Epidermal melanocyte (primary cell): ENCODE results near the gene CHCHD6.

Experiments used
- DNase-seq: peaks from one replicate; pipeline ENCODE4 v3.0.0; 2011; ENCODE audit warnings: low spot score; ENCODE audit not compliant: insufficient read length

The CHCHD6 gene

GRCh38 chr3:126857928-126858327 lies 153.9 kb downstream of the CHCHD6 start:
- no peak for DNase-seq

- DNase-seq: no peak
Observed at GRCh38 chr3:126858401-126858800, 154.4 kb downstream of the CHCHD6 start.

- DNase-seq: peak; percentile 28
Observed at GRCh38 chr3:126858887-126859286, 154.8 kb downstream of the CHCHD6 start.

- no peak for DNase-seq
Observed at GRCh38 chr3:126859415-126860246, 155.6 kb downstream of the CHCHD6 start.

GRCh38 chr3:126865736-126866135 lies 161.7 kb downstream of the CHCHD6 start:
- no peak for DNase-seq

- DNase-seq: no peak
Observed at GRCh38 chr3:126866175-126866759, 162.2 kb downstream of the CHCHD6 start.

GRCh38 chr3:126867190-126867862 lies 163.3 kb downstream of the CHCHD6 start:
- no peak for DNase-seq

- DNase-seq: no peak
Observed at GRCh38 chr3:126867863-126868200, 163.8 kb downstream of the CHCHD6 start.

GRCh38 chr3:126870608-126871210 lies 166.7 kb downstream of the CHCHD6 start:
- DNase-seq: no peak

GRCh38 chr3:126872701-126873342 lies 168.8 kb downstream of the CHCHD6 start:
- no peak for DNase-seq

- no peak for DNase-seq
Observed at GRCh38 chr3:126873416-126873815, 169.4 kb downstream of the CHCHD6 start.

- no peak for DNase-seq
Observed at GRCh38 chr3:126878664-126879063, 174.6 kb downstream of the CHCHD6 start.

GRCh38 chr3:126880901-126881300 lies 176.9 kb downstream of the CHCHD6 start:
- DNase-seq: no peak

GRCh38 chr3:126881861-126882260 lies 177.8 kb downstream of the CHCHD6 start:
- DNase-seq: no peak

- no peak for DNase-seq
Observed at GRCh38 chr3:126883241-126883640, 179.2 kb downstream of the CHCHD6 start.

- no peak for DNase-seq
Observed at GRCh38 chr3:126885425-126885824, 181.4 kb downstream of the CHCHD6 start.

GRCh38 chr3:126886217-126886616 lies 182.2 kb downstream of the CHCHD6 start:
- no peak for DNase-seq

GRCh38 chr3:126887686-126888085 lies 183.6 kb downstream of the CHCHD6 start:
- no peak for DNase-seq

GRCh38 chr3:126888186-126888760 lies 184.2 kb downstream of the CHCHD6 start:
- DNase-seq: no peak

GRCh38 chr3:126889276-126890201 lies 185.5 kb downstream of the CHCHD6 start:
- DNase-seq: no peak
